Femur (tissue), 1 donor: ENCODE data around the gene TMEM187.

Experiments
- DNase-seq: peaks from one replicate; pipeline ENCODE4 v3.0.0-alpha.2; 2017

TMEM187 gene

GRCh38 chrX:153972368-153973126 lies at the start of gene TMEM187:
TSS of gene TMEM187 (plus strand) at chrX:153972754. CDS start at chrX:153982063, 9,309 bp downstream.
- DNase-seq: peak; percentile 93

GRCh38 chrX:153922932-153923857 lies 49.4 kb upstream of the TMEM187 start:
- peak; percentile 82 for DNase-seq

GRCh38 chrX:153924149-153924861 lies 48.2 kb upstream of the TMEM187 start:
- peak; percentile 47 for DNase-seq

GRCh38 chrX:153925387-153925738 lies 47.2 kb upstream of the TMEM187 start:
- no peak for DNase-seq

GRCh38 chrX:153925739-153926551 lies 46.6 kb upstream of the TMEM187 start, which contains the start of gene ARHGAP4:
TSS of gene ARHGAP4 (minus strand) at chrX:153926264. CDS start at chrX:153926202, 62 bp downstream.
- no peak for DNase-seq

GRCh38 chrX:153926552-153926857 lies 46.0 kb upstream of the TMEM187 start:
- DNase-seq: no peak

GRCh38 chrX:153926858-153927671 lies 45.5 kb upstream of the TMEM187 start:
- DNase-seq: peak; percentile 86

- no peak for DNase-seq
Observed at GRCh38 chrX:153927672-153927921, 45.0 kb upstream of the TMEM187 start.

- peak; percentile 98 for DNase-seq
Observed at GRCh38 chrX:153927922-153928760, 44.4 kb upstream of the TMEM187 start.

- DNase-seq: no peak
Observed at GRCh38 chrX:153928846-153929245, 43.7 kb upstream of the TMEM187 start.

GRCh38 chrX:153929576-153929975 lies 43.0 kb upstream of the TMEM187 start:
- no peak for DNase-seq

GRCh38 chrX:153930011-153930910 lies 42.3 kb upstream of the TMEM187 start:
- DNase-seq: no peak

- no peak for DNase-seq
Observed at GRCh38 chrX:153931151-153931550, 41.4 kb upstream of the TMEM187 start.

- DNase-seq: no peak
Observed at GRCh38 chrX:153931748-153932147, 40.8 kb upstream of the TMEM187 start.

- DNase-seq: no peak
Observed at GRCh38 chrX:153932220-153932915, 40.2 kb upstream of the TMEM187 start.

GRCh38 chrX:153933748-153934147 lies 38.8 kb upstream of the TMEM187 start:
- DNase-seq: no peak

GRCh38 chrX:153934148-153934761 lies 38.3 kb upstream of the TMEM187 start:
- no peak for DNase-seq

GRCh38 chrX:153934762-153935325 lies 37.7 kb upstream of the TMEM187 start, which contains the start of gene NAA10:
TSS of gene NAA10 (minus strand) at chrX:153935037. CDS start at chrX:153934904, 133 bp downstream.
- DNase-seq: peak; percentile 85
